Upper lobe of right lung (tissue), 1 donor: ENCODE results near the gene PCBP2. TPM values are rescaled to one million over a fixed set of nuclear protein-coding genes. Genes with fewer than 3 reads are reported as not detected.
A peak's percentile ranks its signal among the peaks of the same experiment; 100 is the strongest.
"Not testable (repeated sequence)": the region's sequence is repeated elsewhere in the genome, so short reads cannot be mapped to it uniquely, and the experiment has no call there.

Experiments
- ATAC-seq: fragments of 200-7000 bp; cut with Tn5 transposase; one replicate; pipeline ENCODE4 v1.9.1; 2020; ENCODE audit warnings: mild to moderate bottlenecking, moderate library complexity
- DNase-seq: peaks from one replicate; pipeline ENCODE4 v3.0.0-alpha.2; 2020
- H3K27ac ChIP-seq: fragments of 200-600 bp; one replicate; pipeline ENCODE4 v1.8.0; 2022
- H3K27me3 ChIP-seq: fragments of 200-600 bp; one replicate; pipeline ENCODE4 v1.8.0; 2022; ENCODE audit warnings: mild to moderate bottlenecking
- H3K36me3 ChIP-seq: fragments of 200-600 bp; one replicate; pipeline ENCODE4 v1.8.0; 2022
- H3K4me1 ChIP-seq: fragments of 200-600 bp; one replicate; pipeline ENCODE4 v1.8.0; 2022
- H3K4me3 ChIP-seq: fragments of 200-600 bp; one replicate; pipeline ENCODE4 v1.8.0; 2022; ENCODE audit warnings: mild to moderate bottlenecking
- H3K9me3 ChIP-seq: fragments of 200-600 bp; one replicate; pipeline ENCODE4 v1.8.0; 2022
- CTCF ChIP-seq: fragments of 200-600 bp; IDR thresholded peaks from one replicate; pipeline ENCODE4 v1.8.0; 2022; ENCODE audit warnings: antibody characterized with exemption
- intact Hi-C: fragments of 100-400 bp; cut with DNase I; formaldehyde crosslinking; loops from one replicate; pipeline ENCODE4 v1.11.0; 2022
- long read RNA-seq: library from polyadenylated mRNA; unstranded; transcript quantifications from one replicate; pipeline ENCODE4 v2.0.0, GENCODE V29; 2021
- total RNA-seq: library from RNA; stranded (reverse); fragmentation: NEBNext Ultra II Directional; extraction: Animal tissue kit (Norgen Biotek cat#: 25700); gene quantifications from one replicate; pipeline ENCODE4 v1.2.1, GENCODE V29; 2021
- donor health status: DM: no; HTN: yes; CAD: no; lungs with severe emphysema.

The PCBP2 gene
- 727 TPM for total RNA-seq
- long read RNA-seq, transcript PCBP2-201 (14 exons, 1,730 nt) = minor isoform, 22 of 291 reads
- long read RNA-seq, transcript PCBP2-207 (15 exons, 1,457 nt) = major isoform, 30 of 291 reads
- long read RNA-seq, transcript PCBP2-202 (15 exons, 1,814 nt) = minor isoform, 24 of 291 reads
- long read RNA-seq, transcript PCBP2-203 (13 exons, 3,026 nt) = minor isoform, 18 of 291 reads
- long read RNA-seq, partial matches to known transcripts = 71 of 291 reads
- long read RNA-seq, other reads (novel, unspliced or antisense) = 91 of 291 reads

DNA sequence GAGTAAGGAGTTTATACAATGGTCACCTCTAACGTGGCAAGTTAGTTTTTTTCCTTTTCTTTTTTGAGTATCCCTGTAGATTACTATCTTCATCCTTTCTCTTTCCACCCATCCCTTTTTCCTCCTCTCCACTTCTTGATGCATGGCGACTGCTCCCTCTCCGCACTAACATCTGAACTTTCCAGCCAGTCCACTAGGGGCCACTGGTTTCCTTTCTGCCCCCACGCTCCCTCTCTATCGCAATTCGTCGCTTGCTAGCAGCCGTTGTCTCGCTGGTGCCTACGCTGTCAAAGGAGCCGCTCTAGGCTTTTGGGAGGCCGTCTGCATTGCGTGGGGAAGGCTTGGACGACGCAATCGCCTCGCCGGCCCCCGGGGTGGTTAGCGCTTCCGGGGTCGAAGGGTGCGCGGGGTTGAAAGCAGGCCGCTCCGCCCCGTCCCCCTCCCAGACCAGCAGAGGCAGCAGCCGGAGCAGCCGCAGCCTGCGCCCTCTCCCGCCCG, at the start of gene PCBP2:
Gene PCBP2 (plus strand): TSS at position 442 of the 498 bp plus-strand sequence. CDS start 2,699 bp downstream, outside the sequence.
- no peaks in the 10 kb centered on the region for H3K9me3 ChIP-seq
- no peaks in the 10 kb centered on the region for H3K27me3 ChIP-seq
- intact Hi-C loops = no loop called here
- peak; percentile 99 for DNase-seq
- H3K36me3 ChIP-seq = peaks cover 42% of the 10 kb centered on the region
- TF ChIP-seq CTCF = peak; percentile 87
- peak within 1 kb of the TSS; percentile 91 for H3K27ac ChIP-seq
- peak; percentile 96 for ATAC-seq
- peak within 1 kb of the TSS; percentile 70 for H3K4me3 ChIP-seq
- H3K4me1 ChIP-seq = peaks cover 34% of the 10 kb centered on the region

GRCh38 chr12:53402351-53402750, 49.6 kb upstream of the PCBP2 start:
- H3K27me3 ChIP-seq, H3K9me3 ChIP-seq, DNase-seq, H3K4me3 ChIP-seq, H3K4me1 ChIP-seq, ATAC-seq, intact Hi-C loops, H3K27ac ChIP-seq: not testable (repeated sequence)
- peaks cover 66% of the 10 kb centered on the region for H3K36me3 ChIP-seq

- intact Hi-C loops = no loop called here
- Histone ChIP-seq H3K27ac (no peak overlapping the region), H3K4me1 (peaks cover 4% of the 10 kb centered on the region), H3K9me3 (no peaks in the 10 kb centered on the region), H3K36me3 (peaks cover 72% of the 10 kb centered on the region), H3K27me3 (no peaks in the 10 kb centered on the region), H3K4me3 (no peak overlapping the region)
- ATAC-seq (no peak), DNase-seq (no peak)
- TF ChIP-seq CTCF = no peak
Observed at GRCh38 chr12:53402871-53403270, 49.0 kb upstream of the PCBP2 start.

DNA sequence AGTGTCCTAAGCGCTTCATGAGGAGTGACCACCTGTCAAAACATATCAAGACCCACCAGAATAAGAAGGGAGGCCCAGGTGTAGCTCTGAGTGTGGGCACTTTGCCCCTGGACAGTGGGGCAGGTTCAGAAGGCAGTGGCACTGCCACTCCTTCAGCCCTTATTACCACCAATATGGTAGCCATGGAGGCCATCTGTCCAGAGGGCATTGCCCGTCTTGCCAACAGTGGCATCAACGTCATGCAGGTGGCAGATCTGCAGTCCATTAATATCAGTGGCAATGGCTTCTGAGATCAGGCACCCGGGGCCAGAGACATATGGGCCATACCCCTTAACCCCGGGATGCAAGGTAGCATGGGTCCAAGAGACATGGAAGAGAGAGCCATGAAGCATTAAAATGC, 41.0 kb upstream of the PCBP2 start:
- no peaks in the 10 kb centered on the region for H3K9me3 ChIP-seq
- intact Hi-C loops = no loop called here
- no peak overlapping the region for H3K27ac ChIP-seq
- H3K36me3 ChIP-seq = peaks cover 75% of the 10 kb centered on the region
- no peaks in the 10 kb centered on the region for H3K27me3 ChIP-seq
- no peak for TF ChIP-seq CTCF
- H3K4me3 ChIP-seq = no peak overlapping the region
- H3K4me1 ChIP-seq = peaks cover 5% of the 10 kb centered on the region
- DNase-seq = no peak
- no peak for ATAC-seq

DNA sequence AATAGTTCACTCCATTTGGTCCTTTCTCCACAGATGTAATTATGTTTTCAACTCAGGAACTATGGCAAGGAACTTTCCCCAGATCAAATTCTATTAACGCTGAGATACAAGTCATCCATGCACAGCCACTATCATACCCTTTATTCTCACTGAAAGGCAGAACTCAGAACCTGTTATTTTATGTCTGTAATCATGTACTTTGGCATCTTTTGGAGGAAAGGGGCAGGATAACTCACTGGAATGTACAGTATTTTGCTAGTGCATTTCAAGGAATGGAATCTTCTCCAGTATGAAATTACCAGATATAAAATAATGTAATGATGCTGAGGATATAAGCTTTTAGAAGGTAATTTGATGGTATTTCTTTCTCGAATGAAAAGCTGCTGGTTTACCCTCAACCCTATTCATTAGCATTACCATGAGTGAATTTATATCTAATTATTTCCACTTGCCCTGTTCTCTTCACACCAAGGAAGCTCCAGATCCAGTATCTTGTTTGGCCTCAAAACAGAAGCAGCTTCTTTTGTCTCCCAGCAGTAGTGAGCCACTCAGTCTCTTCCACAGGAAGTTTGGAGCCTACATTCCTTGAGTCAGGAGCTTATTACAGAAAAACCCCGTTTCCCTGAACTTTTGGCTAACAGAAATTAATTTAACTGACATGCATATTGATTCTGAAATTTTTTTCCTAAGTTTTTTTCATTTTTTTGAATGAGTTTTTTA, 38.3 kb upstream of the PCBP2 start:
- intact Hi-C loops = no loop called here
- DNase-seq (no peak), ATAC-seq (no peak)
- Histone ChIP-seq H3K4me3 (no peak overlapping the region), H3K9me3 (no peaks in the 10 kb centered on the region), H3K36me3 (peaks cover 50% of the 10 kb centered on the region), H3K27me3 (no peaks in the 10 kb centered on the region), H3K4me1 (peaks cover 5% of the 10 kb centered on the region), H3K27ac (no peak overlapping the region)
- no peak for TF ChIP-seq CTCF

GRCh38 chr12:53414756-53415417, 37.0 kb upstream of the PCBP2 start:
- H3K9me3 ChIP-seq = no peaks in the 10 kb centered on the region
- intact Hi-C loops = no loop called here
- H3K36me3 ChIP-seq = peaks cover 38% of the 10 kb centered on the region
- TF ChIP-seq CTCF = no peak
- no peak for DNase-seq
- no peak overlapping the region for H3K27ac ChIP-seq
- no peaks in the 10 kb centered on the region for H3K27me3 ChIP-seq
- ATAC-seq = no peak
- peaks cover 5% of the 10 kb centered on the region for H3K4me1 ChIP-seq
- no peak overlapping the region for H3K4me3 ChIP-seq

DNA sequence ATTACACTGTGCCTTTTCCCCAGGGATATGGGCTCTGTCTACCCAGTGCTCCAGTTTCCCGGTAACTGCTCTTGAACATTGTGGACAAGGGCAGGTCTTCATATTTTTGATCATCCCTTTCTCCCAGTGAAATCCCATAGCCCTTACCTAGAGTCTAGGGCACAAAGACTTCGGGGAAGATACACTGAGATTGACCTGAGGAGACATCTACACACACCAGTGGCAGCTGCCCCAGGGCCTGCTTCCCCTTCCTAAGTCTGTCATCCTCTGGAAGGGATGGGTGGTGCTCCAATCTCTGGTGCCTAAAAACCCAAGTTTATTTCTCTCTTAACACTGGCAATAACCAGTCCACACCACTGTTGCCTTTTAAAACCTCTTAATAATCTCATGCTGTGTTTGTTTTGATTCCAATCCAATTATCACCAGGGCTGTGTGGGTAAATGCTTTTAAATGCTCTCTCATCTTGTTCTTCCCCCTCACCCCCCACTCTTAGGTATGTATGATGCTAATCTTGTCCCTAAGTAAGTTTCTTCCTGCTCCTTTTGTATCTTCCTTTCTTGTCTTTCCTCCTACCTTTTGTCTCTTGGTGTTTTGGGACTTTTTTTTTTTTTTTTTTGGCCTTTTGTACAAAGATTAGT, 36.0 kb upstream of the PCBP2 start:
- DNase-seq, H3K4me1 ChIP-seq, H3K27ac ChIP-seq, H3K9me3 ChIP-seq, H3K27me3 ChIP-seq, H3K4me3 ChIP-seq, intact Hi-C loops: not testable (repeated sequence)
- peak; percentile 46 for ATAC-seq
- H3K36me3 ChIP-seq = peaks cover 28% of the 10 kb centered on the region

GRCh38 chr12:53417291-53417816, 34.5 kb upstream of the PCBP2 start:
- H3K9me3 ChIP-seq, intact Hi-C loops, H3K4me1 ChIP-seq, H3K27me3 ChIP-seq, H3K4me3 ChIP-seq, DNase-seq, H3K27ac ChIP-seq: not testable (repeated sequence)
- peaks cover 13% of the 10 kb centered on the region for H3K36me3 ChIP-seq
- ATAC-seq = peak; percentile 22
